Activated T-cell treated with anti-CD3 and anti-CD28 coated beads, Interleukin-2, amount 50 U/mL, for 4 hours (primary cell): ENCODE data around the gene KDM4C. TPM values are rescaled to one million over a fixed set of nuclear protein-coding genes. Genes with fewer than 3 reads are reported as not detected.
A peak's percentile ranks its signal among the peaks of the same experiment; 100 is the strongest.

ENCODE experiments used
- ATAC-seq, 2 donors: fragments of 200-7000 bp; cut with Tn5 transposase; one replicate each; pipeline ENCODE4 v1.10.0; 2021
- DNase-seq: peaks from one replicate; pipeline ENCODE4 v3.0.0-alpha.2; 2020
- H3K27me3 Mint-ChIP-seq: one replicate; pipeline ENCODE4 v1.8.0; 2021; ENCODE audit warnings: low read depth, mixed read lengths
- H3K36me3 Mint-ChIP-seq: one replicate; pipeline ENCODE4 v1.8.0; 2022; ENCODE audit warnings: mixed read lengths; ENCODE audit not compliant: insufficient read depth
- H3K4me1 Mint-ChIP-seq: one replicate; pipeline ENCODE4 v1.8.0; 2021; ENCODE audit warnings: low read depth, mixed read lengths
- H3K4me3 Mint-ChIP-seq: one replicate; pipeline ENCODE4 v1.8.0; 2021; ENCODE audit warnings: mild to moderate bottlenecking, moderate library complexity, mixed read lengths
- H3K9me3 Mint-ChIP-seq: one replicate; pipeline ENCODE4 v1.8.0; 2021; ENCODE audit warnings: mixed read lengths
- total RNA-seq, 3 donors: library from RNA; stranded (reverse); gene quantifications; one replicate each; pipeline ENCODE4 v1.2.1, GENCODE V29; 2021

Gene KDM4C
- total RNA-seq, 3 donors from 2014 or later: 22.9 to 26.5 (median 25.6) TPM

DNA sequence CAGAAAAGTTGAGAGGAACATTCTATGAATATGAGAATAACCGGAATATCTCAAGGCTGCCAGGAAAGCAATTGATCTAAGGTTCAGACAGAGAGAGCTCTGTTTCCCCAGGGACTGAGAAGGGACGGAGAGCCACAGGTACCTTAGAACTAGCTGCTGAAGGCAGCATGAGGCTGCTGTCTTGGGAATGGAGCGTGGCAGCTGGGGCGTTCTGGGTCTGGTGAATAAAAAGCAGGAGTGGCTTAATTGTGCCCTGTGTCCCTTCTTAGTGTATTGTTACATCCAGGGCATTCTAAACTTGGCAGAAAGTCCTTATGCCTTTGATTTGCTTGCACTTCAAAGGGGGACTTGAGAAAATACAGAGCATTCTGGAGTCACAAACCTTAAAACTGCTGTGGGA is 434.5 kb downstream of the KDM4C start:
- H3K27me3 Mint-ChIP-seq: no peaks in the 10 kb centered on the region
- no peaks in the 10 kb centered on the region for H3K4me1 Mint-ChIP-seq
- H3K36me3 Mint-ChIP-seq: peaks cover 5% of the 10 kb centered on the region
- ATAC-seq (no peak), DNase-seq (no peak)
- H3K9me3 Mint-ChIP-seq: peaks cover 17% of the 10 kb centered on the region
- H3K4me3 Mint-ChIP-seq: no peak overlapping the region

- ATAC-seq (no peak), DNase-seq (no peak)
- H3K4me3 Mint-ChIP-seq: no peak overlapping the region
- no peaks in the 10 kb centered on the region for H3K4me1 Mint-ChIP-seq
- no peaks in the 10 kb centered on the region for H3K27me3 Mint-ChIP-seq
- peaks cover 6% of the 10 kb centered on the region for H3K9me3 Mint-ChIP-seq
- no peaks in the 10 kb centered on the region for H3K36me3 Mint-ChIP-seq
Measured at GRCh38 chr9:7195526-7195925, 437.8 kb downstream of the KDM4C start.

DNA sequence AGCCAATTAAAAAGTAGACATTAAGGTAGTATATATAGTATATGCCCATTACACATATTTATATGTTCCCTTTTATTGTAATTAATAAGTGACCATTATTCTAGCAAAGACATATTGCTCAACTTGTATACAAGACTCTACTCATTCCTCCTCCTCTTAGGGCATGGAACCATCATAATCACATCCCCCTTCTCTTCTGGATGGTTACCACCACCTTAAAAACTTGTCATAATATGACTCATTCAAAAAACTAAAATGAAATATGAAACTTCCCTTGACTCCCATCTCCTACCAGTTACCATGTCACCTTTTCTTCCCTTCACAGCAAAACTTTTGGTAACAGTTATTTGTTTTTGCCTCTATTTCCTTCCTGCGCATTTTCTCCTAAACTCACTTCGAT is 438.7 kb downstream of the KDM4C start:
- Mint-ChIP-seq H3K4me3 (no peak overlapping the region), H3K36me3 (no peaks in the 10 kb centered on the region), H3K4me1 (no peaks in the 10 kb centered on the region), H3K27me3 (no peaks in the 10 kb centered on the region), H3K9me3 (no peaks in the 10 kb centered on the region)
- no peak for ATAC-seq
- no peak for DNase-seq

DNA sequence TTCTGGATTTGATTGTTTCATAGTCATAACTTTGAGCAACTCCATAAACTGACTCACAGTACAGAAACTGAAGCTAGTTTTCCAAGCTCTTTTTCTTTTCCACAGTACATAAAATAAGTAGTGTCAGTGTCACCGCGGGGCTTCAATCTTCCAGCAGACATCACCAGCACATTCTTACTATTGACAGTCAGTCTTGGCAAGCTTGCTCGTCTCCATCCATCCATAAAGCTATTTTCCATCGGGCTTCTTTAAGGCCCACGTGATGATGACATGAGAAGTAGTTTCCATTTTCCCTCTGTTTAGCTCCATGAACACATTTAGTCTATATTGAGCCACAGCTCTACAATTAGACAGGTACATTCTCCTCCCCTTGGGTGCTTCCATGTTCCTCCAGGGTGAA is 443.4 kb downstream of the KDM4C start:
- DNase-seq (no peak), ATAC-seq (no peak)
- H3K36me3 Mint-ChIP-seq: no peaks in the 10 kb centered on the region
- no peak overlapping the region for H3K4me3 Mint-ChIP-seq
- H3K27me3 Mint-ChIP-seq: no peaks in the 10 kb centered on the region
- H3K4me1 Mint-ChIP-seq: no peaks in the 10 kb centered on the region
- H3K9me3 Mint-ChIP-seq: no peaks in the 10 kb centered on the region

DNA sequence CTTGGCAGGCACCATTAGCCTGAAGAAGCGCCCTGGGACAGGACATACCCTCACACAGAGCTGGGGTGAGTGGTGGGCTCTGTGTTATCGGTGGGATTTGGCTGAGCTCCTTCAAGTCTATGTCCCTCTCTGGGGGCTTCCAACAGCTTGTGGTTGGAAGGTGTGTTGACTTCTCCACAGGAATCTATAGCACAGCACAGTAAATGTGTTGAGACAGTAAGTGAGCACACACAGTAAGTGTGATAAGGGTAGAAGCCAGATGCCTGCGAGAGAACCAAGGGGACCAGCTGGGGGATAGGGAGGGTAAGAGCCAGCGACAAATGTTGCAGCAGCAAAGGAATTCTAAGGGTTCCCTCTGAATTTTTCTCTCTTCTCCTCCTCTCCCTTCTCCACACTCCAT is 448.0 kb downstream of the KDM4C start:
- Mint-ChIP-seq H3K4me3 (no peak overlapping the region), H3K27me3 (no peaks in the 10 kb centered on the region), H3K4me1 (no peaks in the 10 kb centered on the region), H3K9me3 (no peaks in the 10 kb centered on the region), H3K36me3 (no peaks in the 10 kb centered on the region)
- no peak for DNase-seq
- ATAC-seq: no peak

DNA sequence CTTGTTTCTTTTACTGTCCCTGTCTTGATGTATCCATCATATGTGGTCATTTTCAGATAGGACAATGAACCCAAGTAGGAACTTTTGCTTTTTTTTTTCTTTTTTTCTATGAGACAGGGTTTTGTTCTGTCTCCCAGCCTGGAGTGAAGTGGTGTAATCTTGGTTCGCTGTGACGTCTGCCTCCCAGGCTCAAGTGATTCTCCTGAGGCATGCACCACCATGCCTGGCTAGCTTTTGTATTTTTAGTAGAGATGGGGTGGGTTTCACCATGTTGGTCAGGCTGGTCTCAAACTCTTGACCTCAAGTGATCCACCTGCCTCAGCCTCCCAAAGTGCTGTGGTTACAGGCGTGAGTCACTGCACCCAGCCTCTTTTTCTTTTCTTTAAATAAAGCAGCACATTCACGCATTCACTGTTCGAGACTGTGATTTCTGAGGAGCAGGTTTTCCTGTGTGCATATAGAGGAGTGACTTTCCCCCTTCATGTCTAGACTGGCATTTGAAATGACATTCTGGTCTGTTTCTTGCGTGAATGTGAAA is 448.5 kb downstream of the KDM4C start:
- Mint-ChIP-seq H3K4me3 (no peak overlapping the region), H3K36me3 (no peaks in the 10 kb centered on the region), H3K27me3 (no peaks in the 10 kb centered on the region), H3K4me1 (no peaks in the 10 kb centered on the region), H3K9me3 (no peaks in the 10 kb centered on the region)
- ATAC-seq (no peak), DNase-seq (no peak)

GRCh38 chr9:7209016-7209715 is 451.4 kb downstream of the KDM4C start:
- ATAC-seq: no peak
- no peaks in the 10 kb centered on the region for H3K9me3 Mint-ChIP-seq
- no peak overlapping the region for H3K4me3 Mint-ChIP-seq
- H3K36me3 Mint-ChIP-seq: no peaks in the 10 kb centered on the region
- no peak for DNase-seq
- no peaks in the 10 kb centered on the region for H3K4me1 Mint-ChIP-seq
- peaks cover 2% of the 10 kb centered on the region for H3K27me3 Mint-ChIP-seq

- H3K4me3 Mint-ChIP-seq: no peak overlapping the region
- no peaks in the 10 kb centered on the region for H3K4me1 Mint-ChIP-seq
- H3K36me3 Mint-ChIP-seq: no peaks in the 10 kb centered on the region
- DNase-seq (no peak), ATAC-seq (no peak)
- H3K27me3 Mint-ChIP-seq: peaks cover 2% of the 10 kb centered on the region
- H3K9me3 Mint-ChIP-seq: no peaks in the 10 kb centered on the region
Measured at GRCh38 chr9:7209990-7210389, 452.2 kb downstream of the KDM4C start.

GRCh38 chr9:7210854-7211637 is 453.3 kb downstream of the KDM4C start:
- Mint-ChIP-seq H3K9me3 (no peaks in the 10 kb centered on the region), H3K4me3 (no peak overlapping the region), H3K36me3 (no peaks in the 10 kb centered on the region), H3K4me1 (peaks cover 2% of the 10 kb centered on the region), H3K27me3 (peaks cover 2% of the 10 kb centered on the region)
- DNase-seq: no peak
- ATAC-seq: no peak

DNA sequence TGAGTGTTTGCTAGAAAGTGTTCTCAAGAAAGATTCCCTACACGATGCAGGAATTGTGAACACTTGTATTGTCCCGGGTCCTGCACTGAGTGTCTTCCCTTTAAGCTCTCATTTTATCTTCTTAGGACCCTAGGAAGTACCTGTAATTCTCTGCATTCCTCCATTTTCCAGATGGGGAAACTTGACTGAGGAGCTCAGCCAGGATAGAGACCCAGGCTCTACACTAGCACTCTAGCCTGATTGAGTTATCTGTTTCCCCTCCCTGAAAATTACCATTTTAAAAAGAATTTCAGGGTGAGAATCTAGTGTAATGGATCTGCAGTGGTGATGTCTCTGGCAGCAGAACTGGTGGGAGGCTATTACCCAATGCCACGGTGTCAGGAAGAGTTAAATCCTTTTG is 453.9 kb downstream of the KDM4C start:
- H3K4me1 Mint-ChIP-seq: peaks cover 7% of the 10 kb centered on the region
- no peaks in the 10 kb centered on the region for H3K9me3 Mint-ChIP-seq
- H3K27me3 Mint-ChIP-seq: peaks cover 2% of the 10 kb centered on the region
- DNase-seq (no peak), ATAC-seq (no peak)
- H3K36me3 Mint-ChIP-seq: no peaks in the 10 kb centered on the region
- no peak overlapping the region for H3K4me3 Mint-ChIP-seq

- H3K4me1 Mint-ChIP-seq: peaks cover 7% of the 10 kb centered on the region
- H3K4me3 Mint-ChIP-seq: no peak overlapping the region
- H3K36me3 Mint-ChIP-seq: no peaks in the 10 kb centered on the region
- H3K9me3 Mint-ChIP-seq: peaks cover 2% of the 10 kb centered on the region
- no peak for DNase-seq
- H3K27me3 Mint-ChIP-seq: peaks cover 2% of the 10 kb centered on the region
- no peak for ATAC-seq
Measured at GRCh38 chr9:7212101-7212500, 454.3 kb downstream of the KDM4C start.

GRCh38 chr9:7216004-7216841 is 458.4 kb downstream of the KDM4C start:
- no peak for DNase-seq
- H3K27me3 Mint-ChIP-seq: peaks cover 2% of the 10 kb centered on the region
- H3K4me3 Mint-ChIP-seq: no peak overlapping the region
- peaks cover 7% of the 10 kb centered on the region for H3K4me1 Mint-ChIP-seq
- H3K36me3 Mint-ChIP-seq: no peaks in the 10 kb centered on the region
- peak; percentile 46 for ATAC-seq
- peaks cover 15% of the 10 kb centered on the region for H3K9me3 Mint-ChIP-seq

- no peak for DNase-seq
- Mint-ChIP-seq H3K36me3 (no peaks in the 10 kb centered on the region), H3K4me1 (peaks cover 7% of the 10 kb centered on the region)
Measured at GRCh38 chr9:7223981-7224380, 466.2 kb downstream of the KDM4C start.

More at GRCh38 chr9:7223981-7224380, 466.2 kb downstream of the KDM4C start:
- Mint-ChIP-seq H3K9me3 (peaks cover 5% of the 10 kb centered on the region), H3K4me3 (no peak overlapping the region), H3K27me3 (peaks cover 4% of the 10 kb centered on the region)
- no peak for ATAC-seq
